HepG2 (cell line): ENCODE measurements around the gene CPEB3. TPM values are rescaled to one million over a fixed set of nuclear protein-coding genes. Genes with fewer than 3 reads are reported as not detected.
A peak's percentile ranks its signal among the peaks of the same experiment; 100 is the strongest.

Experiments
- ARID2 ChIP-seq: sonication (generic); formaldehyde crosslinking; IDR thresholded peaks from 2 replicates; pipeline ENCODE4 v1.8.1; 2022; ENCODE audit warnings: mild to moderate bottlenecking, missing genetic modification reagents, borderline replicate concordance
- ATF2 ChIP-seq: sonication (generic); formaldehyde crosslinking; IDR thresholded peaks from 2 replicates; pipeline ENCODE4 v1.4.0; 2020; ENCODE audit warnings: missing genetic modification reagents
- CREB1 ChIP-seq, 2 experiments: fragments of 450-650 bp in 1 of 2; IDR thresholded peaks; 2 replicates each; pipeline ENCODE4 v1.6.1; 2016 to 2017; ENCODE audit warnings: control low read depth in 1 of 2, mild to moderate bottlenecking in 1 of 2, missing compliant biosample characterization in 1 of 2, missing genetic modification characterization in 1 of 2
- DMAP1 ChIP-seq: IDR thresholded peaks from 2 replicates; pipeline ENCODE4 v1.6.1; 2016
- ELF3 ChIP-seq: IDR thresholded peaks from 2 replicates; pipeline ENCODE4 v1.6.1; 2016; ENCODE audit warnings: missing genetic modification reagents, missing compliant biosample characterization
- FOSL1 ChIP-seq: sonication (generic); formaldehyde crosslinking; IDR thresholded peaks from 2 replicates; pipeline ENCODE4 v1.9.0; 2021; ENCODE audit warnings: missing genetic modification reagents, borderline replicate concordance
- FOXP1 ChIP-seq, 2 experiments: fragments of 450-650 bp in 1 of 2; IDR thresholded peaks; 2 replicates each; pipeline ENCODE4 v1.6.1; 2017 to 2018; ENCODE audit warnings: antibody characterized with exemption in 1 of 2
- KAT7 ChIP-seq: IDR thresholded peaks from 2 replicates; pipeline ENCODE4 v1.6.1; 2018; ENCODE audit warnings: borderline replicate concordance, missing compliant biosample characterization
- MXD4 ChIP-seq: IDR thresholded peaks from 2 replicates; pipeline ENCODE4 v1.6.1; 2016; ENCODE audit warnings: mild to moderate bottlenecking, missing biosample characterization, missing genetic modification reagents
- MYPOP ChIP-seq: sonication (generic); formaldehyde crosslinking; IDR thresholded peaks from 2 replicates; pipeline ENCODE4 v1.8.1; 2023; ENCODE audit warnings: mild to moderate bottlenecking, moderate library complexity, missing genetic modification reagents
- MZF1 ChIP-seq: sonication (generic); formaldehyde crosslinking; IDR thresholded peaks from 2 replicates; pipeline ENCODE4 v1.8.1; 2023; ENCODE audit warnings: mild to moderate bottlenecking, missing genetic modification reagents, borderline replicate concordance
- NCOA1 ChIP-seq: sonication (generic); formaldehyde crosslinking; IDR thresholded peaks from 2 replicates; pipeline ENCODE4 v1.9.0; 2021; ENCODE audit warnings: missing genetic modification reagents
- NPAS2 ChIP-seq: sonication (generic); formaldehyde crosslinking; IDR thresholded peaks from 2 replicates; pipeline ENCODE4 v1.8.0; 2022; ENCODE audit warnings: mild to moderate bottlenecking, missing genetic modification reagents, borderline replicate concordance
- PHF21A ChIP-seq: sonication (generic); formaldehyde crosslinking; IDR thresholded peaks from 2 replicates; pipeline ENCODE4 v1.5.0; 2020; ENCODE audit warnings: mild to moderate bottlenecking, missing genetic modification reagents
- RAD21 ChIP-seq: fragments of 450-650 bp; formaldehyde crosslinking; IDR thresholded peaks from 2 replicates; pipeline ENCODE4 v1.5.0; 2020; ENCODE audit warnings: mild to moderate bottlenecking
- SRF ChIP-seq: IDR thresholded peaks from 2 replicates; pipeline ENCODE4 v1.6.1; 2011; ENCODE audit warnings: mild to moderate bottlenecking, low read depth, low read length, moderate library complexity
- TARDBP ChIP-seq: sonication (generic); formaldehyde crosslinking; IDR thresholded peaks from 2 replicates; pipeline ENCODE4 v1.8.0; 2022; ENCODE audit warnings: mild to moderate bottlenecking, missing genetic modification reagents
- ZBTB7B ChIP-seq: sonication (generic); formaldehyde crosslinking; IDR thresholded peaks from 2 replicates; pipeline ENCODE4 v1.4.0; 2020; ENCODE audit warnings: missing genetic modification reagents
- ZNF24 ChIP-seq: fragments of 450-650 bp; IDR thresholded peaks from 2 replicates; pipeline ENCODE4 v1.6.1; 2017; ENCODE audit warnings: antibody characterized with exemption, mild to moderate bottlenecking
- ZNF253 ChIP-seq: sonication (generic); formaldehyde crosslinking; IDR thresholded peaks from 2 replicates; pipeline ENCODE4 v1.8.0; 2022; ENCODE audit warnings: mild to moderate bottlenecking, missing genetic modification reagents, borderline replicate concordance
- ZNF546 ChIP-seq: sonication (generic); formaldehyde crosslinking; conservative IDR thresholded peaks from 2 replicates; pipeline ENCODE4 v1.8.1; 2023; ENCODE audit warnings: mild to moderate bottlenecking, missing genetic modification reagents
- ZNF615 ChIP-seq: sonication (generic); formaldehyde crosslinking; IDR thresholded peaks from 2 replicates; pipeline ENCODE4 v1.5.0; 2020; ENCODE audit warnings: mild to moderate bottlenecking, missing genetic modification reagents, borderline replicate concordance
- ZNF776 ChIP-seq: sonication (generic); formaldehyde crosslinking; IDR thresholded peaks from 2 replicates; pipeline ENCODE4 v1.4.0; 2020; ENCODE audit warnings: mild to moderate bottlenecking, missing genetic modification reagents
- polyA plus RNA-seq, 8 experiments: library from polyadenylated mRNA; depleted of rRNA in 3 of 8; stranded (reverse) in 7 of 8; unstranded in 1 of 8; fragments of >200 nt; fragmentation: Illumina TruSeq in 4 of 8; extraction: Trizol in 4 of 8; gene quantifications; 2 replicates each; pipeline versions ENCODE4 v1.2.1 to v1.2.3, GENCODE V29; 2011 to 2016; ENCODE audit warnings: low read depth in 4 of 8, missing spikeins in 1 of 8, mixed read lengths in 1 of 8; ENCODE audit not compliant: insufficient read depth in 1 of 8
- total RNA-seq, 5 experiments: library from RNA; depleted of rRNA; stranded (reverse); fragments of >200 nt; fragmentation: Illumina TruSeq; extraction: Trizol; gene quantifications; 2 replicates each; pipeline ENCODE4 v1.2.3, GENCODE V29; 2016; ENCODE audit warnings: low read depth in 1 of 5
- TF ChIP-seq, protein P1 (sequence below): sonication (generic); formaldehyde crosslinking; IDR thresholded peaks from 2 replicates; pipeline ENCODE4 v1.9.0; 2021; ENCODE audit warnings: missing genetic modification reagents, mild to moderate bottlenecking, borderline replicate concordance
- TF ChIP-seq, protein P2 (sequence below): sonication (generic); formaldehyde crosslinking; IDR thresholded peaks from 2 replicates; pipeline ENCODE4 v1.5.0; 2020; ENCODE audit warnings: missing genetic modification reagents

Gene CPEB3
- total and polyA plus RNA-seq, 2 of the 13 experiments (the other 11 are each of a cell fraction or from before 2014, with no cell fraction given), result 0.66 to 0.70 TPM

DNA sequence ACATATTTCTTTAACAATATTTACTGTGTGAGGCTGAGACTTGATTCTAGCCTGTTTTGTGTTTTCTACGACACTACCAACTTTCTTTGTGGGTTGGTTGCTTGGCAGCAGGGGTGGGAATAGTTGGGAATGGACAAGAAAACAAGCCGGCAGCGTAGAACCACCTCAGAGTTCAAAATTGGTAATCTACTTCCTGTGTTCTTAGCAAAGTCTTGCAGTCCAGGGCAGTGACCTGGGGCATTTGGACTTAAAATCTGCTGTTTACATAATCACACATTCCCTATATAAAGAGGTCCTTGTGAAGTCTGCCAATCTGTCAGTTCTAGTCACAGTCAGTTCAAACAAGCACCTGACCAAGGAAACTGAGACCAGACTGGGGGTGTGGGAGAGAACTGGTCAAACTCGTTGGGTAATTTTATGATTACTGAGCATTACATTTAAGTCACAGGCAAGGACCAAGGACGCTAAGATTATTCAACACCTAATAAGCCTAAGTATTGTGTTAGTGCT is 167.9 kb downstream of the CPEB3 start (continued):
- TF ChIP-seq ELF3 (CRISPR knock-in tag), result peak; percentile 64
- no peak for TF ChIP-seq NPAS2 (CRISPR knock-in tag)
- TF ChIP-seq RAD21, result no peak
- TF ChIP-seq ZBTB7B, result peak; percentile 74; the same call in 1 of the 2 replicates
- peak; percentile 20; the same call in 1 of the 2 replicates for TF ChIP-seq ATF2
- TF ChIP-seq PHF21A, result peak; percentile 40; the same call in 1 of the 2 replicates
- no peak for TF ChIP-seq MXD4 (CRISPR knock-in tag)
- TF ChIP-seq FOSL1, result no peak
- no peak for TF ChIP-seq MYPOP (CRISPR knock-in tag)
- TF ChIP-seq ZNF615 (CRISPR knock-in tag), result no peak
- TF ChIP-seq SRF, result 0 out of 2 replicates have a peak, but pooled peaks have one; percentile 13
- no peak for TF ChIP-seq ARID2 (CRISPR knock-in tag)
- TF ChIP-seq, protein P1, sequence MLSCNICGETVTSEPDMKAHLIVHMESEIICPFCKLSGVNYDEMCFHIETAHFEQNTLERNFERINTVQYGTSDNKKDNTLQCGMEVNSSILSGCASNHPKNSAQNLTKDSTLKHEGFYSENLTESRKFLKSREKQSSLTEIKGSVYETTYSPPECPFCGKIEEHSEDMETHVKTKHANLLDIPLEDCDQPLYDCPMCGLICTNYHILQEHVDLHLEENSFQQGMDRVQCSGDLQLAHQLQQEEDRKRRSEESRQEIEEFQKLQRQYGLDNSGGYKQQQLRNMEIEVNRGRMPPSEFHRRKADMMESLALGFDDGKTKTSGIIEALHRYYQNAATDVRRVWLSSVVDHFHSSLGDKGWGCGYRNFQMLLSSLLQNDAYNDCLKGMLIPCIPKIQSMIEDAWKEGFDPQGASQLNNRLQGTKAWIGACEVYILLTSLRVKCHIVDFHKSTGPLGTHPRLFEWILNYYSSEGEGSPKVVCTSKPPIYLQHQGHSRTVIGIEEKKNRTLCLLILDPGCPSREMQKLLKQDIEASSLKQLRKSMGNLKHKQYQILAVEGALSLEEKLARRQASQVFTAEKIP, result no peak
- peak; percentile 56; the same call in 1 of the 2 replicates for TF ChIP-seq TARDBP (CRISPR knock-in tag)
- TF ChIP-seq NCOA1 (CRISPR knock-in tag), result 0 out of 2 replicates have a peak, but pooled peaks have one; percentile 48
- no peak for TF ChIP-seq CREB1 (IDR thresholded peaks at IDR 0.05)
- TF ChIP-seq CREB1 (CRISPR knock-in tag; IDR thresholded peaks at IDR 0.05), result peak; percentile 26; the same call in 1 of the 2 replicates
- no peak for TF ChIP-seq ZNF776 (CRISPR knock-in tag)
- peak; percentile 44; the same call in 1 of the 2 replicates for TF ChIP-seq DMAP1
- TF ChIP-seq, protein P2, sequence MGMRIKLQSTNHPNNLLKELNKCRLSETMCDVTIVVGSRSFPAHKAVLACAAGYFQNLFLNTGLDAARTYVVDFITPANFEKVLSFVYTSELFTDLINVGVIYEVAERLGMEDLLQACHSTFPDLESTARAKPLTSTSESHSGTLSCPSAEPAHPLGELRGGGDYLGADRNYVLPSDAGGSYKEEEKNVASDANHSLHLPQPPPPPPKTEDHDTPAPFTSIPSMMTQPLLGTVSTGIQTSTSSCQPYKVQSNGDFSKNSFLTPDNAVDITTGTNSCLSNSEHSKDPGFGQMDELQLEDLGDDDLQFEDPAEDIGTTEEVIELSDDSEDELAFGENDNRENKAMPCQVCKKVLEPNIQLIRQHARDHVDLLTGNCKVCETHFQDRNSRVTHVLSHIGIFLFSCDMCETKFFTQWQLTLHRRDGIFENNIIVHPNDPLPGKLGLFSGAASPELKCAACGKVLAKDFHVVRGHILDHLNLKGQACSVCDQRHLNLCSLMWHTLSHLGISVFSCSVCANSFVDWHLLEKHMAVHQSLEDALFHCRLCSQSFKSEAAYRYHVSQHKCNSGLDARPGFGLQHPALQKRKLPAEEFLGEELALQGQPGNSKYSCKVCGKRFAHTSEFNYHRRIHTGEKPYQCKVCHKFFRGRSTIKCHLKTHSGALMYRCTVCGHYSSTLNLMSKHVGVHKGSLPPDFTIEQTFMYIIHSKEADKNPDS (CRISPR knock-in tag), result peak; percentile 50; the same call in 1 of the 2 replicates
- TF ChIP-seq ZNF546 (CRISPR knock-in tag), result no peak
- TF ChIP-seq ZNF253, result no peak
- no peak for TF ChIP-seq ZNF24
- no peak for TF ChIP-seq MZF1
- no peak for TF ChIP-seq FOXP1 (IDR thresholded peaks at IDR 0.05)
- peak; percentile 83 for TF ChIP-seq FOXP1 (CRISPR knock-in tag; IDR thresholded peaks at IDR 0.05)
- peak; percentile 62; the same call in 1 of the 2 replicates for TF ChIP-seq KAT7 (CRISPR knock-in tag)
